CD14-positive monocyte (primary cell): Measurements from ENCODE around the gene B4GALT4. TPM values are rescaled to one million over a fixed set of nuclear protein-coding genes. Genes with fewer than 3 reads are reported as not detected.

ENCODE experiments used
- DNase-seq, 3 donors: peaks; one replicate each; pipeline ENCODE4 v3.0.0-alpha.2; 2011 to 2022
- H2AFZ ChIP-seq: 2 replicates; pipeline ENCODE4 v1.6.0; 2012; ENCODE audit warnings: mild to moderate bottlenecking, low read depth, low read length, inconsistent platforms; ENCODE audit not compliant: insufficient read depth, poor library complexity, severe bottlenecking
- H3K27ac ChIP-seq, 2 donors: 1 replicate in 1 of 2; 2 replicates in 1 of 2; pipeline ENCODE4 v1.5.1; 2012 to 2013; ENCODE audit warnings: low read length in 2 of 2, control low read depth in 1 of 2, inconsistent platforms in 1 of 2, low read depth in 1 of 2, mild to moderate bottlenecking in 1 of 2
- H3K27me3 ChIP-seq, 2 donors: one replicate each; pipeline versions ENCODE4 v1.6.0 to v1.6.1; 2011 to 2013; ENCODE audit warnings: low read length in 2 of 2; ENCODE audit not compliant: control insufficient read depth in 2 of 2, insufficient read depth in 2 of 2
- H3K36me3 ChIP-seq, 2 donors: replicated peaks in 1 of 2; 1 replicate in 1 of 2; 2 replicates in 1 of 2; pipeline versions ENCODE4 v1.5.1 to v1.6.1; 2012 to 2013; ENCODE audit warnings: low read length in 2 of 2, control low read depth in 1 of 2, inconsistent platforms in 1 of 2, mild to moderate bottlenecking in 1 of 2; ENCODE audit not compliant: insufficient read depth in 2 of 2, control insufficient read depth in 1 of 2
- H3K4me1 ChIP-seq, 2 donors: 1 replicate in 1 of 2; 2 replicates in 1 of 2; pipeline versions ENCODE4 v1.5.1 to v1.6.1; 2012 to 2013; ENCODE audit warnings: low read length in 2 of 2, control low read depth in 1 of 2, inconsistent platforms in 1 of 2, mild to moderate bottlenecking in 1 of 2, moderate library complexity in 1 of 2; ENCODE audit not compliant: insufficient read depth in 2 of 2, control insufficient read depth in 1 of 2
- H3K4me2 ChIP-seq: replicated peaks from 2 replicates; pipeline ENCODE3; 2012; ENCODE audit warnings: low read length, moderate library complexity, mild to moderate bottlenecking; ENCODE audit not compliant: poor library complexity, severe bottlenecking; ENCODE audit errors: extremely low read depth
- H3K4me3 ChIP-seq, 3 experiments: fragments of 200-600 bp in 1 of 3; sonication (generic) in 1 of 3; replicated peaks in 1 of 3; 1 replicate in 2 of 3; 2 replicates in 1 of 3; pipeline ENCODE4 v1.5.1; 2011 to 2013; ENCODE audit warnings: low read length in 3 of 3, mild to moderate bottlenecking in 3 of 3, control low read depth in 2 of 3, low read depth in 2 of 3, inconsistent platforms in 1 of 3, moderate library complexity in 1 of 3
- H3K79me2 ChIP-seq: 2 replicates; pipeline ENCODE4 v1.6.0; 2012; ENCODE audit warnings: mild to moderate bottlenecking, control low read depth, inconsistent platforms, low read length, moderate library complexity; ENCODE audit not compliant: insufficient read depth
- H3K9ac ChIP-seq: 2 replicates; pipeline ENCODE4 v1.6.0; 2017; ENCODE audit warnings: low read length, mild to moderate bottlenecking; ENCODE audit not compliant: insufficient read depth, poor library complexity, severe bottlenecking
- H3K9me3 ChIP-seq, 2 donors: replicated peaks in 1 of 2; 1 replicate in 1 of 2; 2 replicates in 1 of 2; pipeline versions ENCODE4 v1.5.1 to v1.6.1; 2012 to 2013; ENCODE audit warnings: low read length in 2 of 2, control low read depth in 1 of 2; ENCODE audit not compliant: control insufficient read depth in 1 of 2, insufficient read depth in 1 of 2
- H4K20me1 ChIP-seq: 2 replicates; pipeline ENCODE4 v1.6.0; 2012; ENCODE audit warnings: mild to moderate bottlenecking, low read length, control low read depth, moderate library complexity; ENCODE audit not compliant: insufficient read depth
- H3K27ac Mint-ChIP-seq, 7 donors: one replicate each; pipeline ENCODE4 v1.8.0; 2020; ENCODE audit warnings: mild to moderate bottlenecking in 7 of 7, mixed read lengths in 7 of 7, moderate library complexity in 6 of 7, inconsistent platforms in 2 of 7
- H3K27me3 Mint-ChIP-seq, 3 donors: one replicate each; pipeline ENCODE4 v1.8.0; 2021 to 2022; ENCODE audit warnings: low read depth in 3 of 3, mild to moderate bottlenecking in 3 of 3, mixed read lengths in 3 of 3, moderate library complexity in 3 of 3, inconsistent platforms in 1 of 3
- H3K36me3 Mint-ChIP-seq, 2 donors: one replicate each; pipeline ENCODE4 v1.8.0; 2020; ENCODE audit warnings: mixed read lengths in 2 of 2, inconsistent platforms in 1 of 2, mild to moderate bottlenecking in 1 of 2
- H3K4me1 Mint-ChIP-seq: one replicate; pipeline ENCODE4 v1.8.0; 2020; ENCODE audit warnings: mild to moderate bottlenecking, mixed read lengths
- H3K4me3 Mint-ChIP-seq, 2 donors: one replicate each; pipeline ENCODE4 v1.8.0; 2020; ENCODE audit warnings: mild to moderate bottlenecking in 2 of 2, mixed read lengths in 2 of 2, moderate library complexity in 1 of 2
- H3K9me3 Mint-ChIP-seq, 7 donors: one replicate each; pipeline ENCODE4 v1.8.0; 2020 to 2022; ENCODE audit warnings: mixed read lengths in 7 of 7, mild to moderate bottlenecking in 6 of 7, moderate library complexity in 6 of 7, inconsistent platforms in 2 of 7
- WGBS: methylation state at CpG from one replicate; pipeline ENCODE4 v1.1.5; 2013; ENCODE audit warnings: missing lambda C conversion rate; ENCODE audit not compliant: insufficient coverage; 5-methylcytosine and 5-hydroxymethylcytosine counted together
- intact Hi-C, 2 donors: fragments of 100-400 bp; cut with micrococcal nuclease; formaldehyde crosslinking; loops; one replicate each; pipeline versions ENCODE4 v1.15.0 to v1.15.1; 2023
- polyA plus RNA-seq, 3 donors: library from polyadenylated mRNA; depleted of rRNA in 1 of 3; unstranded in 2 of 3; stranded (reverse) in 1 of 3; fragments of 300-500 nt in 2 of 3; fragments of >200 nt in 1 of 3; fragmentation: Illumina TruSeq in 2 of 3; gene quantifications; 1 replicate in 2 of 3; 2 replicates in 1 of 3; pipeline ENCODE4 v1.2.3, GENCODE V29; 2012 to 2021
- TF ChIP-seq, protein P1 (sequence below): fragments of 200-600 bp; IDR thresholded peaks from one replicate; pipeline ENCODE4 v1.8.0; 2022; ENCODE audit warnings: antibody characterized with exemption, mild to moderate bottlenecking

Gene B4GALT4
- polyA plus RNA-seq, 3 donors: 5.8 to 7.4 (median 5.8) TPM

DNA sequence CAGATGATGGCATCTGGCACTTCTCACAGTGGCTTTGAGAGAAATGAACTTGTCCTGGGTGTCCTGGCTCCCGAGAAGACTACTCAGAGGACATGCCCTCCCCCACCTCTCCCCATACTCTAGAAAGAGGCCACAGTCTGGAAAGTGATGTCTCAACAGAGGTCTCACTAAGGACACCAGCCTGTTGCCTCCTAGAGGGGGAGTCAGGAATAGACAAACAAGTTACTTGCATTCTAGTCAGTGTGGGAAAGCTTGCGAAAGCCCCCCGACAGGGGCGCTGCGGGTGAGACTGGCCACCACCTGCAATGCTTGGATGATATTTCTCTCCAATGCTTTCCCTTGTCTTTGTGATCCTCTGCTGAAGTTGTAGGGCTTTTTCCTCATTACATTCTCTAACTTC is 17.2 kb downstream of the B4GALT4 start:
- TF ChIP-seq, protein P1, sequence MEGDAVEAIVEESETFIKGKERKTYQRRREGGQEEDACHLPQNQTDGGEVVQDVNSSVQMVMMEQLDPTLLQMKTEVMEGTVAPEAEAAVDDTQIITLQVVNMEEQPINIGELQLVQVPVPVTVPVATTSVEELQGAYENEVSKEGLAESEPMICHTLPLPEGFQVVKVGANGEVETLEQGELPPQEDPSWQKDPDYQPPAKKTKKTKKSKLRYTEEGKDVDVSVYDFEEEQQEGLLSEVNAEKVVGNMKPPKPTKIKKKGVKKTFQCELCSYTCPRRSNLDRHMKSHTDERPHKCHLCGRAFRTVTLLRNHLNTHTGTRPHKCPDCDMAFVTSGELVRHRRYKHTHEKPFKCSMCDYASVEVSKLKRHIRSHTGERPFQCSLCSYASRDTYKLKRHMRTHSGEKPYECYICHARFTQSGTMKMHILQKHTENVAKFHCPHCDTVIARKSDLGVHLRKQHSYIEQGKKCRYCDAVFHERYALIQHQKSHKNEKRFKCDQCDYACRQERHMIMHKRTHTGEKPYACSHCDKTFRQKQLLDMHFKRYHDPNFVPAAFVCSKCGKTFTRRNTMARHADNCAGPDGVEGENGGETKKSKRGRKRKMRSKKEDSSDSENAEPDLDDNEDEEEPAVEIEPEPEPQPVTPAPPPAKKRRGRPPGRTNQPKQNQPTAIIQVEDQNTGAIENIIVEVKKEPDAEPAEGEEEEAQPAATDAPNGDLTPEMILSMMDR: no peak
- Mint-ChIP-seq H3K36me3 (peaks cover 79 to 86% of the 10 kb centered on the region in 2 donors), H3K9me3 (no peaks in the 10 kb centered on the region), H3K4me1 (no peaks in the 10 kb centered on the region), H3K27ac (peak overlapping the region in 1 of 7 donors; percentile 35), H3K4me3 (no peak overlapping the region), H3K27me3 (no peaks in the 10 kb centered on the region)
- Histone ChIP-seq H3K4me2 (no peak overlapping the region), H3K4me3 (no peak overlapping the region), H3K27ac (no peak overlapping the region), H4K20me1 (no peaks in the 10 kb centered on the region), H3K27me3 (no peaks in the 10 kb centered on the region), H3K36me3 (peaks cover 51 to 96% of the 10 kb centered on the region in 2 donors), H3K4me1 (no peaks in the 10 kb centered on the region), H2AFZ (no peak overlapping the region), H3K79me2 (no peaks in the 10 kb centered on the region), H3K9me3 (no peaks in the 10 kb centered on the region), H3K9ac (no peak overlapping the region)
- DNase-seq: no peak
- WGBS: 90% methylated on average over 2 of the region's 5 CpGs
- intact Hi-C loops: no loop called here

DNA sequence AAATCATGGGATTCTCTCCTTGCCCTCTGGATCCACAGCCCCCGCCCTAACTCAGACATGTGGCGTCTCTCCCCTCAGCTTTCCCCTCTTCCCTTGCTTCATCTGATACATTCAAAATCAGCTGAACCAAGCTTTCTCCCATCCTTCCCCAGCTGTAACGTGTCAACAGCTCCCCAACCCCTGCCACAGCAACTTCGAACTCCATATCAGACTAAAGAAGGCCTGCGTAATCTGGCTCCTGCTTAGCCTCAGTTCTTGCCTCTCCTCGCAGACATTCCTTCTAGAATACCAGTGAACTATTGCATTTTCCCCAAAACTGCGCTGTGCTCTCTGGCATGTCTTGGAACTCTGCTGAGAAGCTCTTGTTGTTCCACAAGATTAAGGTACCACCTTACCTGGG is 18.3 kb downstream of the B4GALT4 start:
- Histone ChIP-seq H3K9ac (no peak overlapping the region), H3K4me2 (no peak overlapping the region), H3K4me1 (no peaks in the 10 kb centered on the region), H3K79me2 (no peaks in the 10 kb centered on the region), H3K36me3 (peaks cover 61 to 96% of the 10 kb centered on the region in 2 donors), H2AFZ (no peak overlapping the region), H3K9me3 (no peaks in the 10 kb centered on the region), H3K4me3 (no peak overlapping the region), H4K20me1 (no peaks in the 10 kb centered on the region), H3K27me3 (no peaks in the 10 kb centered on the region), H3K27ac (no peak overlapping the region)
- H3K9me3 Mint-ChIP-seq: no peaks in the 10 kb centered on the region
- H3K27me3 Mint-ChIP-seq: no peaks in the 10 kb centered on the region
- 96% methylated on average over 7 of the region's 7 CpGs for WGBS
- intact Hi-C loops: no loop called here
- TF ChIP-seq, protein P1: no peak
- H3K4me1 Mint-ChIP-seq: no peaks in the 10 kb centered on the region
- H3K4me3 Mint-ChIP-seq: no peak overlapping the region
- no peak overlapping the region for H3K27ac Mint-ChIP-seq
- no peak for DNase-seq
- peaks cover 73 to 88% of the 10 kb centered on the region in 2 donors for H3K36me3 Mint-ChIP-seq
